ENCODE data around the gene PSMA5. TPM values are rescaled to one million over a fixed set of nuclear protein-coding genes. Genes with fewer than 3 reads are reported as not detected.
"Not testable (repeated sequence)": the region's sequence is repeated elsewhere in the genome, so short reads cannot be mapped to it uniquely, and the experiment has no call there.

The PSMA5 gene
- polyA plus RNA-seq, 2 of the 4 experiments (the other 2 are of a cell fraction) = 93.7 to 140 TPM

- TF ChIP-seq, protein P1, sequence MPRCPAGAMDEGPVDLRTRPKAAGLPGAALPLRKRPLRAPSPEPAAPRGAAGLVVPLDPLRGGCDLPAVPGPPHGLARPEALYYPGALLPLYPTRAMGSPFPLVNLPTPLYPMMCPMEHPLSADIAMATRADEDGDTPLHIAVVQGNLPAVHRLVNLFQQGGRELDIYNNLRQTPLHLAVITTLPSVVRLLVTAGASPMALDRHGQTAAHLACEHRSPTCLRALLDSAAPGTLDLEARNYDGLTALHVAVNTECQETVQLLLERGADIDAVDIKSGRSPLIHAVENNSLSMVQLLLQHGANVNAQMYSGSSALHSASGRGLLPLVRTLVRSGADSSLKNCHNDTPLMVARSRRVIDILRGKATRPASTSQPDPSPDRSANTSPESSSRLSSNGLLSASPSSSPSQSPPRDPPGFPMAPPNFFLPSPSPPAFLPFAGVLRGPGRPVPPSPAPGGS (IDR thresholded peaks at IDR 0.05) = no peak
Measured at GRCh38 chr1:109396513-109396839, 29.8 kb downstream of the PSMA5 start (continued).

DNA sequence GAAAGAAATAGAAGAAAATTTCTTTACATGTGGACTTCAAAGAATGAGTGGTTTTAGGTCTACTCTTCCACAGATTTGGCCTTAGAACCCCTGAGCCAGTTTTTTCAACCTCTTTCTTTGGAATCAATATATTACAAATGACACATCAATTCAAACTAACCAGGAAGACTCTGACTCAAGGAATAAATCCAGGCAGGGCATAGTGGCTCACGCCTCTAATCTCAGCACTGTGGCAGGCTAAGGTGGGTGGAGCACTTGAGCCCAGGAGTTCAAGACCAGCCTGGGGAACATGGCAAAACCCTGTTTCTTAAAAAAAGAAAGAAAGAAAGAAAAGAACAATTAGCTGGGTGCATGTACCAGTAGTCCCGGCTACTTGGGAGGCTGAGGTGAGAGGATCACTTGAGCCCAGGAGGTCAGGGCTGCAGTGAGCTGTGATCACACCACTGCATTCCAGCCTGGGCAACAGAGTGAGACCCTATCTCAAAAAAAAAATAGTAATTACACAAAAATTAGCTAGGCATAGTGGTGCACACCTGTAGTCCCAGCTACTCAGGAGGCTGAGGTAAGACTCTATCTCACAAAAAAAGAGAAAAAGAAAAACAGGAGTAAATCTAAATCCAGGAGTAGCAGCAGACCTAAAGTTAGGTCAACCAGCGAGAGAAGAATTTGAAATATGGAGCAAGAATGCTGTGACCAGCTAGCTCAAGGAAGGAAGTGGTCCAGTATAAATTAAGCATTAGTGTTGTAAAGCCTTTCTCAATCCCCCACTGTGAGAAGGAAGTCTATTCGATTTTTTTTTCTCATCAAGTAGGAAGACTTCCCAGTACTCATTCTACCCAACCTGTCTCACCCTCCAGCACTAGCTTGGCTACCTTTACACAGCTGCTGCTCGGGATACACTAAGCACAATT lies 30.4 kb downstream of the PSMA5 start:
- FAIRE-seq (no peak), DNase-seq (ENCODE audit: low read depth in 1 of 2, low spot score in 1 of 2) (peak in 1 of 2 experiments; percentile 4), ATAC-seq (no peak)
- POLR2A ChIA-PET = no interaction called here
- CTCF ChIA-PET = interaction anchor here (7.4 to 14.1 kb wide), 2 partner anchors 119 to 132 kb away, joined by 69 to 107 read pairs; no protein-coding TSS in a partner anchor
- Histone ChIP-seq H3K27ac (no peak overlapping the region), H3K4me3 (no peak overlapping the region), H3K4me1 (peaks cover 39% of the 10 kb centered on the region), H3K9me3 (no peaks in the 10 kb centered on the region), H3K4me2 (peak overlapping the region; percentile 92; the same call in 1 of the 3 replicates)
- TF ChIP-seq POLR2A (IDR thresholded peaks at IDR 0.05; ENCODE audit: low read length) = no peak
- no peak for TF ChIP-seq ZC3H11A (IDR thresholded peaks at IDR 0.05)
- no peak for TF ChIP-seq E2F6 (IDR thresholded peaks at IDR 0.05; ENCODE audit: borderline replicate concordance, low read depth)
- TF ChIP-seq HES2 (IDR thresholded peaks at IDR 0.05) = no peak
- TF ChIP-seq TFCP2L1 (CRISPR knock-in tag; IDR thresholded peaks at IDR 0.05) = no peak
- TF ChIP-seq, protein P2, sequence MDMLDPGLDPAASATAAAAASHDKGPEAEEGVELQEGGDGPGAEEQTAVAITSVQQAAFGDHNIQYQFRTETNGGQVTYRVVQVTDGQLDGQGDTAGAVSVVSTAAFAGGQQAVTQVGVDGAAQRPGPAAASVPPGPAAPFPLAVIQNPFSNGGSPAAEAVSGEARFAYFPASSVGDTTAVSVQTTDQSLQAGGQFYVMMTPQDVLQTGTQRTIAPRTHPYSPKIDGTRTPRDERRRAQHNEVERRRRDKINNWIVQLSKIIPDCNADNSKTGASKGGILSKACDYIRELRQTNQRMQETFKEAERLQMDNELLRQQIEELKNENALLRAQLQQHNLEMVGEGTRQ (IDR thresholded peaks at IDR 0.05) = no peak
- TF ChIP-seq NR3C1 (IDR thresholded peaks at IDR 0.05) = no peak
- no peak for TF ChIP-seq MAX (IDR thresholded peaks at IDR 0.05)
- no peak for TF ChIP-seq RAD21 (conservative IDR thresholded peaks at IDR 0.05 in 1 of 2, IDR thresholded peaks at IDR 0.05 in 1 of 2)
- TF ChIP-seq EHMT2 (IDR thresholded peaks at IDR 0.05; ENCODE audit: low read depth) = no peak
- 78% methylated on average over 5 of the region's 5 CpGs for WGBS (ENCODE audit: missing lambda C conversion rate)

- H3K9me3 ChIP-seq; H3K4me3 ChIP-seq; H3K27ac ChIP-seq; ATAC-seq; POLR2A ChIA-PET; FAIRE-seq; H3K4me2 ChIP-seq; DNase-seq (ENCODE audit: low read depth in 1 of 2, low spot score in 1 of 2): not testable (repeated sequence)
- peaks cover 40% of the 10 kb centered on the region for H3K4me1 ChIP-seq
- WGBS (ENCODE audit: missing lambda C conversion rate) = 86% methylated on average over 8 of the region's 8 CpGs
- CTCF ChIA-PET = interaction anchor here (14.1 kb wide), 1 partner anchor 118 kb away, joined by 107 read pairs; no protein-coding TSS in a partner anchor
Measured at GRCh38 chr1:109395282-109395599, 31.0 kb downstream of the PSMA5 start.

DNA sequence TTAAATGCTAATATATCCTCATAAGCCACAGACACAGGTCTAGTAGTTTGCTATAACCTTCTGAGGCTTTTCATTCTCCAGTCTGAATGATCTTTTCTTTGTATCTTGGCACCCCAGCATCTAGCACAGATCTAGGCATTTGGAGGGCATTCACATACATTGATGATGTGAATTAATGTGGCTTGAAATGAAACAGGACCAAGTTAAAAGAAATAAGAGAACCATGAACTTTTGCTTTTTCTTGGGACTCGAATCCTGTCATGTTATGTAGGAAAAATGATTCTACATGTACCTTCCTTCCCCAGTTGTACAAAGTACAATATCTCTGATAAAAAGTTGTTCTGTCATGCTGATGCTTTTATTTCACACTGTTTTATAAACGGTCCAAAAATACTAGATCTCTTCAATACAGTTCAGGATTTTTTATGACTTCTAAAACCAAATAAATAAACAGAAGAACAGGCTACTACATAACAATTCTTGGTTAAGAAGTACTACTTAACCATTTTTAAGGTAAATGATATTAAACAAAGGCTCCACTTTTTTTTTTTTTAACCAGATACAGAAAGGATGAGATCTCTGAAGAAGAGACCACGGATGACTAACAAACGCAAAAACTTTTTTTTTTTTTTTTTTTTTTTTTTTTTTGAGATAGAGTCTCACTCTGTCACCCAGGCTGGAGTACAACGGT lies 31.5 kb downstream of the PSMA5 start:
- DNase-seq (ENCODE audit: low read depth in 1 of 2, low spot score in 1 of 2) = no peak
- Histone ChIP-seq H3K4me3 (no peak overlapping the region), H3K9me3 (no peaks in the 10 kb centered on the region), H3K4me2 (no peak overlapping the region), H3K4me1 (peaks cover 40% of the 10 kb centered on the region), H3K27ac (no peak overlapping the region)
- FAIRE-seq = no peak
- CTCF ChIA-PET = interaction anchor here (14.1 kb wide), 1 partner anchor 117 kb away, joined by 107 read pairs; no protein-coding TSS in a partner anchor
- ATAC-seq = no peak
- POLR2A ChIA-PET = no interaction called here
- TF ChIP-seq SREBF2 (IDR thresholded peaks at IDR 0.05) = no peak
- WGBS (ENCODE audit: missing lambda C conversion rate) = 74% methylated on average over 5 of the region's 5 CpGs
